Thoracic aorta (tissue), 2 donors: ENCODE data around the gene MORN3. TPM values are rescaled to one million over a fixed set of nuclear protein-coding genes. Genes with fewer than 3 reads are reported as not detected.

Experiments used
- ATAC-seq: fragments of 150-250 bp; one replicate; pipeline ENCODE4 v1.8.0; 2017; ENCODE audit warnings: low read depth; ENCODE audit not compliant: insufficient number of reproducible peaks, low FRiP score
- DNase-seq: peaks from one replicate; pipeline ENCODE4 v3.0.0-alpha.2; 2020; ENCODE audit warnings: low spot score
- H3K27ac ChIP-seq, 2 donors: fragments of 200-600 bp; sonication (generic); 1 replicate in 1 of 2; 2 replicates in 1 of 2; pipeline ENCODE4 v1.5.1; 2016; ENCODE audit warnings: mild to moderate bottlenecking in 2 of 2, moderate library complexity in 2 of 2
- H3K27me3 ChIP-seq: fragments of 200-600 bp; sonication (generic); replicated peaks from 2 replicates; pipeline ENCODE4 v1.6.0; 2016; ENCODE audit warnings: mild to moderate bottlenecking; ENCODE audit not compliant: insufficient read depth
- H3K36me3 ChIP-seq: fragments of 200-600 bp; sonication (generic); one replicate; pipeline ENCODE4 v1.5.1; 2016
- H3K4me1 ChIP-seq, 2 donors: fragments of 200-600 bp; sonication (generic); 1 replicate in 1 of 2; 2 replicates in 1 of 2; pipeline versions ENCODE4 v1.5.1 to v1.6.0; 2016; ENCODE audit warnings: low read depth in 2 of 2, mild to moderate bottlenecking in 1 of 2; ENCODE audit not compliant: control insufficient read depth in 1 of 2
- H3K4me3 ChIP-seq: fragments of 200-600 bp; sonication (generic); 2 replicates; pipeline ENCODE4 v1.5.1; 2016; ENCODE audit warnings: mild to moderate bottlenecking
- H3K9me3 ChIP-seq: fragments of 200-600 bp; sonication (generic); 2 replicates; pipeline ENCODE4 v1.5.1; 2016
- total RNA-seq, 2 donors: library from RNA; depleted of rRNA; stranded (reverse); fragments of >200 nt; gene quantifications; one replicate each; pipeline versions ENCODE4 v1.1.0 to v1.2.3, GENCODE V29; 2016
- TF ChIP-seq, protein P1 (sequence below): fragments of 200-600 bp; sonication (generic); IDR thresholded peaks from one replicate; pipeline ENCODE4 v1.5.1; 2019; ENCODE audit warnings: antibody characterized with exemption

MORN3 gene
- total RNA-seq, 2 donors from 2014 or later: 0.78 TPM; not detected in 1

DNA sequence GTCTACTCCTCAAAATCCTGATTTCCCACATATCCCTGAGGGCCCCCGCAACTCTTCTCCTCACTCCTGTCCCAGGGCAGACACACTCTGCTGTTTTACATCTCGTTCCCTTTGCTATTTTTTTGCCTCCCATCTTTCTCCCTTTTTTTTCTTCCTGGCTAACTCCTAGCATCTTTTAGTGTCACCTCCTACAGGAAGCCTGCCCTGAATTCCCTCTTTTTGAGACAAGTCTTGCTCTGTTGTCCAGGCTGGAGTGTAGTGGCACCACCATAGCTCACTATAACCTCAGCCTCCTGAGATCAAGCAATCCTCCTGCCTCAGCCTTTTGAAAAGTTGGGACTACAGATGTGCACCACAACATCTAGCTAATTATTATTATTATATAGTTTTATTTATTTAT is 13.3 kb downstream of the MORN3 start:
- Histone ChIP-seq H3K27me3 (no peaks in the 10 kb centered on the region), H3K4me3 (no peak overlapping the region), H3K9me3 (no peaks in the 10 kb centered on the region), H3K36me3 (no peaks in the 10 kb centered on the region), H3K27ac (no peak overlapping the region), H3K4me1 (no peaks in the 10 kb centered on the region)
- ATAC-seq (no peak), DNase-seq (no peak)
- TF ChIP-seq, protein P1, sequence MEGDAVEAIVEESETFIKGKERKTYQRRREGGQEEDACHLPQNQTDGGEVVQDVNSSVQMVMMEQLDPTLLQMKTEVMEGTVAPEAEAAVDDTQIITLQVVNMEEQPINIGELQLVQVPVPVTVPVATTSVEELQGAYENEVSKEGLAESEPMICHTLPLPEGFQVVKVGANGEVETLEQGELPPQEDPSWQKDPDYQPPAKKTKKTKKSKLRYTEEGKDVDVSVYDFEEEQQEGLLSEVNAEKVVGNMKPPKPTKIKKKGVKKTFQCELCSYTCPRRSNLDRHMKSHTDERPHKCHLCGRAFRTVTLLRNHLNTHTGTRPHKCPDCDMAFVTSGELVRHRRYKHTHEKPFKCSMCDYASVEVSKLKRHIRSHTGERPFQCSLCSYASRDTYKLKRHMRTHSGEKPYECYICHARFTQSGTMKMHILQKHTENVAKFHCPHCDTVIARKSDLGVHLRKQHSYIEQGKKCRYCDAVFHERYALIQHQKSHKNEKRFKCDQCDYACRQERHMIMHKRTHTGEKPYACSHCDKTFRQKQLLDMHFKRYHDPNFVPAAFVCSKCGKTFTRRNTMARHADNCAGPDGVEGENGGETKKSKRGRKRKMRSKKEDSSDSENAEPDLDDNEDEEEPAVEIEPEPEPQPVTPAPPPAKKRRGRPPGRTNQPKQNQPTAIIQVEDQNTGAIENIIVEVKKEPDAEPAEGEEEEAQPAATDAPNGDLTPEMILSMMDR: no peak

DNA sequence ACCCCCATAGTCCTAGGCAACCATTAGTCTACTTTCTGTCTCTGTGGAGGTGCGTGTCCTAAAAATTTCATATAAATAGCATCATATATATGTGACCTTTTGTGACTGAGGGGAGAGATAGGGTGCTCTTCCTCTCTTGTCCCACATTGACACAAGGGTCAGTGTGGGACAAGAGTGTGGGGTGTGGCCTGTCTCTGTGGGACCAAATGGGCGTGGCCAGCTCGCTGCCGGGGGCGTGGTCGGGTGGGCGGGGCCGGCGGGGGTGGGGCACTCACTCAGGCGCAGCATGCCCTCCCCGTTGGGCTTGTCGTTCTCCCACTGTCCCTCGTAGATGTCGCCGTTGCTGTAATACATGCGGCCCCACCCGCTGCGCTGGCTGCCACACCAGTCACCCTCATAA is 15.5 kb downstream of the MORN3 start:
- no peaks in the 10 kb centered on the region for H3K4me1 ChIP-seq
- no peak for ATAC-seq
- H3K9me3 ChIP-seq: no peaks in the 10 kb centered on the region
- H3K27me3 ChIP-seq: no peaks in the 10 kb centered on the region
- H3K27ac ChIP-seq: no peak overlapping the region
- no peak for DNase-seq
- TF ChIP-seq, protein P1: no peak
- H3K4me3 ChIP-seq: no peak overlapping the region
- no peaks in the 10 kb centered on the region for H3K36me3 ChIP-seq

DNA sequence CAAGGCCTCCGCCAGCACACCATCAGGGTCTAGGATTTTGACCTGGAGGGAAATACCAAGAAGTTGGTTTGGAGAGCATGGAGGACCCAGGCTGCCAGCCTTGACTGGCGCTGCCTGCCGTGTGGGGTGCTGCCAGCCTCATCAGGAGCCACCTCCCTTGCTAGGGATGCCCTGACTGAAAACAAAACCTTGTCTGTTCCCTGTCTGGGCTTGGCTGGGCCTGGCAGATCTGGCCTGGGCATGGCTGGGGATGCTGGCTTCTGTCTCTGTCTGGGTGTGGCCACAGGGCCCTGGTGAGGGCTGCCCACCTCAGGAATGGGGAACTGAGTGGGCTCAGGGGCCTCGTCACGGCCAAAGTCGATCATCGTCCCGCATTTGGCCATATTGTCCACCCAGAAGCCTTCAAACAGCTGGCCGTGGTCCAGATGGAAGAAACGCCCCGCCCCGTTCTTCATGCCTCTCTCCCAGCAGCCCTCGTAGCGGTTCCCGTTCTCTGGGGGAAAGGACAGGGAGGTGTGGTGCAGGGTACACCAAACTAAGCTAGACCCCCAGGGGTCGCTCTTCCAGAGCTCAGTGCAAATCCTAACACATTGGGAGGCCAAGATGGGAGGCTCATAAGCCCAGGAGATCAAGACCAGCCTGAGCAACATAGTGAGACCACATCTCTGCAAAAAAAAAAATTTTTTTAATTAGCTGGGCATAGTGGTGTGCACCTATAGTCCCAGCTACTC is 16.5 kb downstream of the MORN3 start:
- no peak for DNase-seq
- H3K4me1 ChIP-seq: no peaks in the 10 kb centered on the region
- no peak for ATAC-seq

DNA sequence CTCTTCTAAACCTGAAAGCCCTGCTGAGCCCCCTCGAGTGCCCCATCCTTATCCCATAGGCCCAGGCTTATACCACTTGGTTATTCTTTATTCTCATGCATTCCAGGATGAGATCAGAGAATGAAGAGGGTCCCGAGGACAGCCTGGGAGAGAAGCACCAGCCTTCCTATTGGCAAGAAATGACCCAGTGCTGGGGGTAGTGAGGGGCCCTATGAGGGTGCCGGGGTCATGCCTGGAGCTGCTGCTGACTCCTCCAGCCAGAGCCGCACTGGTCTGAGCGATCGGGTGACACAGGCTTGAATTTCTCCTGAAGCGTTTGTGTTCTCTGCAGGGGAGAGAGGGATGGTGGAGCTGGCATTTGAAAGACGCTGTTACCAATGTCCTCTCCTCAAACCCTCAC is 18.1 kb downstream of the MORN3 start:
- Histone ChIP-seq H3K4me3 (no peak overlapping the region), H3K9me3 (no peaks in the 10 kb centered on the region), H3K4me1 (no peaks in the 10 kb centered on the region), H3K36me3 (no peaks in the 10 kb centered on the region), H3K27me3 (no peaks in the 10 kb centered on the region), H3K27ac (no peak overlapping the region)
- TF ChIP-seq, protein P1: no peak
- DNase-seq (no peak), ATAC-seq (no peak)

More for the DNA sequence above, 16.5 kb downstream of the MORN3 start:
- Histone ChIP-seq H3K36me3 (no peaks in the 10 kb centered on the region), H3K27me3 (no peaks in the 10 kb centered on the region), H3K27ac (no peak overlapping the region), H3K4me3 (no peak overlapping the region), H3K9me3 (no peaks in the 10 kb centered on the region)
- TF ChIP-seq, protein P1: no peak

DNA sequence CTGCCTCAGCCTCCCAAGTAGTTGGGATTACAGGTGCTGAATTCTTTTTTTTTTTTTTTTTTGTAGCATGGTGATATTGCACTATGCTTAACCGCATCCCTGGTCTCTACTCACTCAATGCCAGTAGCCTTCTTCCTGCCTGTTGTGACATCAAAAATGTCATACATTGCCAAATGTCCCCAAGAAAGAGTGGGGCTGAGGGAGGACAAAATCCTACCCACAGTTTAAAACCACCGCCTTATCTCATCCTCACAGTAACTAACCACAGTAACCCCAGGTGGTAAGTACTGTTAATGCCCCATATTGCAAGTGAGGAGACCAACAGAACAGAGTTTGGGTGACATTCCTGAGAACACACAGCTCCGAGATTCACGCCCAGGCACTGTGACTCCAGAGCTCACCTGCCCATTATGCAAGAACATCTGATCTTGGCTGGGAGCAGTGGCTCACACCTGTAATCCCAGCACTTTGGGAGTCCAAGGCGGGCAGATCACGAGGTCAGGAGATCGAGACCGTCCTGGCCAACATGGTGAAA is 19.6 kb downstream of the MORN3 start:
- H3K27me3 ChIP-seq: no peaks in the 10 kb centered on the region

More for the DNA sequence above, 19.6 kb downstream of the MORN3 start:
- Histone ChIP-seq H3K27ac (no peak overlapping the region), H3K36me3 (no peaks in the 10 kb centered on the region), H3K4me1 (no peaks in the 10 kb centered on the region), H3K4me3 (no peak overlapping the region), H3K9me3 (no peaks in the 10 kb centered on the region)
- DNase-seq: no peak
- TF ChIP-seq, protein P1: no peak
- ATAC-seq: no peak
